KMS-11 (cell line): ENCODE data around the gene RALGPS1.

Experiments
- H2AFZ ChIP-seq: fragments of 200-600 bp; sonication (generic); 2 replicates; pipeline ENCODE4 v1.6.1; 2016; ENCODE audit warnings: antibody characterized with exemption, mixed run types, low read depth
- H3K27ac ChIP-seq: fragments of 200-600 bp; sonication (generic); 2 replicates; pipeline ENCODE4 v1.6.1; 2016; ENCODE audit warnings: mild to moderate bottlenecking, mixed run types
- H3K27me3 ChIP-seq: fragments of 200-600 bp; sonication (generic); 2 replicates; pipeline ENCODE4 v1.6.1; 2017; ENCODE audit warnings: mild to moderate bottlenecking, low read depth, mixed run types, moderate library complexity; ENCODE audit not compliant: insufficient read depth
- H3K36me3 ChIP-seq: fragments of 200-600 bp; sonication (generic); 2 replicates; pipeline ENCODE4 v1.6.1; 2017; ENCODE audit warnings: mild to moderate bottlenecking, mixed run types; ENCODE audit not compliant: insufficient read depth
- H3K4me1 ChIP-seq: fragments of 200-600 bp; sonication (generic); 2 replicates; pipeline ENCODE4 v1.6.1; 2016; ENCODE audit warnings: mild to moderate bottlenecking, low read depth, mixed run types; ENCODE audit not compliant: poor library complexity, severe bottlenecking
- H3K4me2 ChIP-seq: fragments of 200-600 bp; sonication (generic); 2 replicates; pipeline ENCODE4 v1.7.0; 2016; ENCODE audit warnings: mild to moderate bottlenecking, mixed run types
- H3K4me3 ChIP-seq: fragments of 200-600 bp; sonication (generic); IDR thresholded peaks from 2 replicates; pipeline ENCODE4 v1.6.1; 2017; ENCODE audit warnings: low read depth, low read length, mixed read lengths; ENCODE audit not compliant: insufficient read depth
- H3K79me2 ChIP-seq: fragments of 200-600 bp; sonication (generic); 2 replicates; pipeline ENCODE4 v1.6.1; 2016; ENCODE audit warnings: low read depth, mixed run types; ENCODE audit not compliant: insufficient read depth
- H3K9ac ChIP-seq: fragments of 200-600 bp; sonication (generic); 2 replicates; pipeline ENCODE4 v1.6.1; 2016; ENCODE audit warnings: mild to moderate bottlenecking, mixed run types
- H4K20me1 ChIP-seq: fragments of 200-600 bp; sonication (generic); 2 replicates; pipeline ENCODE4 v1.6.1; 2016; ENCODE audit warnings: mild to moderate bottlenecking, mixed run types; ENCODE audit not compliant: insufficient read depth
- TF ChIP-seq, protein P1 (sequence below): fragments of 200-600 bp; sonication (generic); conservative IDR thresholded peaks from 2 replicates; pipeline ENCODE4 v1.6.1; 2017; ENCODE audit warnings: low read depth, mild to moderate bottlenecking, antibody characterized with exemption, low read length, moderate library complexity, mixed read lengths

RALGPS1 gene

DNA sequence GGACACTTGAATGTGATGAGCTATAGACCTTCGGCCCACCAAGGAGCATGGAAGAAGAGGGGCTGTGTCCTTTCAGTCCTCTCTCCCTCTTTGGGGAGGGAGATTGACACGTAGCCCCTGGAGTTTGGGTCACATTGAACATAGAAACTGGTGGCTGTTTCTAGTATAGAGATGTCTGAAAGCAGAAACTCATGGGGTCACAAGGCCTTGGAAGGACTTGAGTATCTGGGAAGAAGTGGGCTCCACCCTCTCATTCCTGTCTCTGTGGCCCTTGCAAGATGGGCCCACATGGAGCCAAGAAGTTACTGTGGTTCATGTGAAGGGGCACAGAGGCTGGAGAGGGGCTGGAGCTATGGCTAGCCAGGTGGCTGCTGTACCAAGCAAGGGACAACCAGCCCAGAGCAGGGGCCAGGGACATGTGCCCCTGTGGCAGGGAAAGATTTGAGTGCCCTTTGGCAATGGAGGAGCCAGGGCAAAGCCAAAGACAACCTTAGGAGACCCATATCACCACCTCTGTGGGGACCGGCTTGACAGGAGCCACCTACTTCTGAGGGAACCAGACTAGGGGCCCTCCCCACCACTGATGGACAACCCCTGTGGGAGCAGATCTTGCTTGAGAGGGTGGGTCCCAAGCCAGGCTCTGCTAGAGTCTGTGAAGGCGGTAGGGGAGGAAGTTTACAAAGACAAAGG, 220.6 kb downstream of the RALGPS1 start:
- TF ChIP-seq, protein P1, sequence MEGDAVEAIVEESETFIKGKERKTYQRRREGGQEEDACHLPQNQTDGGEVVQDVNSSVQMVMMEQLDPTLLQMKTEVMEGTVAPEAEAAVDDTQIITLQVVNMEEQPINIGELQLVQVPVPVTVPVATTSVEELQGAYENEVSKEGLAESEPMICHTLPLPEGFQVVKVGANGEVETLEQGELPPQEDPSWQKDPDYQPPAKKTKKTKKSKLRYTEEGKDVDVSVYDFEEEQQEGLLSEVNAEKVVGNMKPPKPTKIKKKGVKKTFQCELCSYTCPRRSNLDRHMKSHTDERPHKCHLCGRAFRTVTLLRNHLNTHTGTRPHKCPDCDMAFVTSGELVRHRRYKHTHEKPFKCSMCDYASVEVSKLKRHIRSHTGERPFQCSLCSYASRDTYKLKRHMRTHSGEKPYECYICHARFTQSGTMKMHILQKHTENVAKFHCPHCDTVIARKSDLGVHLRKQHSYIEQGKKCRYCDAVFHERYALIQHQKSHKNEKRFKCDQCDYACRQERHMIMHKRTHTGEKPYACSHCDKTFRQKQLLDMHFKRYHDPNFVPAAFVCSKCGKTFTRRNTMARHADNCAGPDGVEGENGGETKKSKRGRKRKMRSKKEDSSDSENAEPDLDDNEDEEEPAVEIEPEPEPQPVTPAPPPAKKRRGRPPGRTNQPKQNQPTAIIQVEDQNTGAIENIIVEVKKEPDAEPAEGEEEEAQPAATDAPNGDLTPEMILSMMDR: no peak
- Histone ChIP-seq H3K36me3 (no peaks in the 10 kb centered on the region), H3K9ac (no peak overlapping the region), H3K4me3 (no peak overlapping the region), H3K4me2 (no peak overlapping the region), H3K27me3 (no peaks in the 10 kb centered on the region), H3K4me1 (peaks cover 38% of the 10 kb centered on the region), H2AFZ (no peak overlapping the region), H3K27ac (no peak overlapping the region), H4K20me1 (no peaks in the 10 kb centered on the region), H3K79me2 (no peaks in the 10 kb centered on the region)

DNA sequence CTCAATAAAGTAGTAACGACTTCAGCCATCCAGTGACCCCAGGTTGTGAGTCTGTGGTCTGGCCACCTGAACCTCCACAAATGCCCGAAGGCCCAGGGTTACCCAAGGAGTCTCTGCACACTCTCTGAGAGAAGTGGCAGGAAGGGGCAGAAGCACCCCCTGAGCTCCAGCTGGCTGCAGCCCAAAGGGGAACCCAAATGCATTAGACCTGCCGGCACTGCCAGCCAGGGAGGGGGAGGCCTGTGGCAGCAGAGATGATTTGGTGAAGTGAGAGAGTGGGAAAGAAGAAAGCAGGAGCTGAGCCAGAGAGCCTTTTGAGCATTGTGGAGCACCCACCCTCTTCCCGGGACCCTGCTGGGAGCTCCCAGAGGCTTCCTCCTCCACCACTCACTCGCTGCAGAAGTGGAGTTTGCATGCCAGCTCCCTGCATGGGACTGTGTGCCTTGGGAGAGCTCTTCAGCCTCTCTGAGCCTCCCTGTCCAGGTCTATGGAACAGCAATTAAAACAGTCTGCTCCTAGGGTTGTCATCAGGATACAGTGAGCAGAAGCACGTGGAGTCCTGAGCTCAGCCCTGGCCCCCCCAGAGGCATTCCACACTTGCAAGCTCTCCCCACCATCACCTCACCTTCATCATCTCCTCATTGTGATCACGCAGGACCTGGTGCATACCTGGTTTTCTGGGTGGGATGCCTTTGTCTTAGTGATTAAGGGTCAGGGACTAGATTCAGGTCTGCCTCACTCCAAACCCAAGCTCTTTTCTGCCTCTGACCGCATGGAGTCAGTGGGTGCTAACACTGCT, 221.7 kb downstream of the RALGPS1 start:
- no peak overlapping the region for H2AFZ ChIP-seq
- H3K9ac ChIP-seq: no peak overlapping the region
- TF ChIP-seq, protein P1: no peak
- H3K36me3 ChIP-seq: no peaks in the 10 kb centered on the region
- peaks cover 34% of the 10 kb centered on the region for H3K4me1 ChIP-seq
- no peaks in the 10 kb centered on the region for H3K27me3 ChIP-seq
- no peak overlapping the region for H3K4me3 ChIP-seq
- H3K27ac ChIP-seq: no peak overlapping the region
- H4K20me1 ChIP-seq: no peaks in the 10 kb centered on the region
- H3K4me2 ChIP-seq: no peak overlapping the region
- H3K79me2 ChIP-seq: no peaks in the 10 kb centered on the region

DNA sequence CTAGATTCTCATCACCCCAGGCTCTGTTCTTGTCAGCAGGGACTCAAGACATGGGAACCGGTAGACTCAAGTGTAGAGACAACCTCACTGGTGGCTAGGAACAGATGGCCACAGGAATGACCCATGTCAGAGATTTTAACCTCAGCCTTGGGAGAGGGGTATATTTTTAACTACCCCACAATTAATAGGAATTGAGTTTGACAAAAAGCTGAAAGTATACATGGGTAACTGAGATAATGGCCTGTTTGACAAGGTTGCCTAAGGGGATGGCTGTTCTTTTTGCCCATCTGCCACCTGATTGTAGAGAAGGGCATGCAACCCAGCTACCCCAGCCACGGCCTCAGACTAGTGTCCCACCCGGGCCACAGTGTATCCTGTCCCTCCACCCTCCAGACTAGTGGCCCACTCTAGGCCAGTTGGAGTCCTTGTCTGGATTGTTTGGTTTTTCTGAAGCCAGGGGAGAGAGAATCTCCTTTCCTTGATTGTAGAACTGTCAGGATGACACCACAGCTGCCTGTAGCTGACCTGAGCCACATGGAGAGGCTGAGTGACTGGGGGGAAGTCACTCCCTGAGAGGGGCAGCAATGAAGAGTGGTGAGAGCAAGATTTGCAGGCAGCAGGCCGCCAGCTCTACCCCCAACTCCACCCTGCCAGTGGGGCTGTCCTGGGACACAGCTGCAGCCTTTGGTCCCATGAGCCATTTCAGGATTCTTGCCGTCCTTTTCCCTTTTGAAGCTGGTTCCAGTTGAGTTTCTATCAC, 222.5 kb downstream of the RALGPS1 start:
- Histone ChIP-seq H3K27ac (no peak overlapping the region), H4K20me1 (no peaks in the 10 kb centered on the region), H3K4me3 (no peak overlapping the region), H3K4me1 (peaks cover 31% of the 10 kb centered on the region), H3K4me2 (no peak overlapping the region), H3K36me3 (no peaks in the 10 kb centered on the region), H3K9ac (no peak overlapping the region), H3K79me2 (no peaks in the 10 kb centered on the region), H3K27me3 (no peaks in the 10 kb centered on the region), H2AFZ (no peak overlapping the region)
- TF ChIP-seq, protein P1: no peak

DNA sequence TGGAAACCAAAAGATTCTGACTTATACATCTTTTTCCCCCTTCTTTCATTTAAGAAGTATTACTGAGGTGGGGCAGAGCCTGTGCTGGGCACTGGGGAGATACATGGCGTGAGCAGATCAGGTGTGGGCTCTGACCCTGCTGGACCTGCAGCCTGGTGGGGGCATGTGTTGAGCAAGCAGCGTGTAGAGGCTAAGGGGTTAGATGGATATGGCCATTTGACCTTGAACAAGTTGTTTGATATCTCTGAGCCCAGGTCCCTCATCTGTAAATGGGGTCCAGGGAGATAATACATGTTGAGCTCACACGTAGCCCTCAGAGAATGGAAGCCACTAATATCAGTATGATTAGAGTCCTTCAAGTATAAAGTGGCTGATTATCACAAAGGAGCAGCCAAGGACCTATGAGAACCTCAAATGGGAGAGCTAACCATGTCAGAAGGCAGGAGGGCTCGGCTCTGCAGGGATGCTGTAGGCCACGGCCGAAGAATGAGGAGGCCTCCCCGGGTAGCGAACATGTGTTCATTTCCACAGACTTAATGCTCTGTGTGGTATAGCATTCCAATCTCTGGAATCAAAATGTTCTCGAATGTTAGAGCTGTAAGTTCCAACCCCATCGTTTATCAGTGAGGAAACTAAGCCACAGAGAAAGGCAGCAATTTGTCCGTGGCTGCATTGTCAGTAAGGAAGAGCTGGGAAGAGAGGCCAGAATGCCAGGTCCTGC, 223.2 kb downstream of the RALGPS1 start:
- TF ChIP-seq, protein P1: no peak
- no peaks in the 10 kb centered on the region for H3K27me3 ChIP-seq
- no peak overlapping the region for H3K27ac ChIP-seq
- H3K79me2 ChIP-seq: no peaks in the 10 kb centered on the region
- H3K36me3 ChIP-seq: no peaks in the 10 kb centered on the region
- H3K9ac ChIP-seq: no peak overlapping the region
- no peak overlapping the region for H3K4me3 ChIP-seq
- no peak overlapping the region for H2AFZ ChIP-seq
- no peaks in the 10 kb centered on the region for H4K20me1 ChIP-seq
- no peak overlapping the region for H3K4me2 ChIP-seq
- peaks cover 24% of the 10 kb centered on the region for H3K4me1 ChIP-seq
